Breast epithelium (tissue), 4 donors: ENCODE data around the gene TECPR1. TPM values are rescaled to one million over a fixed set of nuclear protein-coding genes. Genes with fewer than 3 reads are reported as not detected.

ENCODE experiments used
- DNase-seq, 2 donors: peaks; one replicate each; pipeline ENCODE4 v3.0.0-alpha.2; 2019; ENCODE audit warnings: low spot score in 2 of 2
- H3K27ac ChIP-seq, 2 donors: fragments of 200-600 bp; sonication (generic) in 1 of 2; one replicate each; pipeline ENCODE4 v1.5.1; 2016 to 2019; ENCODE audit warnings: mild to moderate bottlenecking in 1 of 2
- H3K27me3 ChIP-seq, 2 donors: fragments of 200-600 bp; sonication (generic) in 1 of 2; one replicate each; pipeline versions ENCODE4 v1.5.1 to v1.6.0; 2017 to 2019; ENCODE audit warnings: control low read depth in 1 of 2, mild to moderate bottlenecking in 1 of 2
- H3K36me3 ChIP-seq: fragments of 200-600 bp; one replicate; pipeline ENCODE4 v1.5.1; 2019
- H3K4me1 ChIP-seq, 2 donors: fragments of 200-600 bp; sonication (generic); one replicate each; pipeline ENCODE4 v1.5.1; 2016 to 2019; ENCODE audit warnings: control low read depth in 1 of 2
- H3K4me3 ChIP-seq, 3 donors: fragments of 200-600 bp; sonication (generic); 1 replicate in 2 of 3; 2 replicates in 1 of 3; pipeline ENCODE4 v1.5.1; 2016 to 2019; ENCODE audit warnings: mild to moderate bottlenecking in 3 of 3, moderate library complexity in 2 of 3
- H3K9me3 ChIP-seq, 2 donors: fragments of 200-600 bp; sonication (generic) in 1 of 2; one replicate each; pipeline ENCODE4 v1.5.1; 2016 to 2019; ENCODE audit warnings: control low read depth in 1 of 2
- POLR2A ChIP-seq: fragments of 450-650 bp; IDR thresholded peaks from one replicate; pipeline ENCODE4 v1.6.1; 2016; ENCODE audit warnings: antibody characterized with exemption, mild to moderate bottlenecking, moderate library complexity
- POLR2AphosphoS5 ChIP-seq, 3 donors: sonication (generic); formaldehyde crosslinking; IDR thresholded peaks; one replicate each; pipeline ENCODE4 v1.6.1; 2017; ENCODE audit warnings: antibody characterized with exemption in 3 of 3
- intact Hi-C: fragments of 100-400 bp; cut with DNase I; formaldehyde crosslinking; loops from one replicate; pipeline ENCODE4 v1.15.1; 2023; ENCODE audit warnings: low total_unique reads
- total RNA-seq, 3 donors: library from RNA; depleted of rRNA; stranded (reverse); fragments of >200 nt; gene quantifications; one replicate each; pipeline ENCODE4 v1.1.0, GENCODE V29; 2016
- TF ChIP-seq, protein P1 (sequence below), 3 donors: fragments of 450-650 bp; IDR thresholded peaks; one replicate each; pipeline ENCODE4 v1.5.1; 2016 to 2017; ENCODE audit warnings: antibody characterized with exemption in 3 of 3, mild to moderate bottlenecking in 3 of 3, moderate library complexity in 3 of 3

TECPR1 gene
- total RNA-seq, 3 donors from 2014 or later = 14.7 to 29.7 (median 28.8) TPM

DNA sequence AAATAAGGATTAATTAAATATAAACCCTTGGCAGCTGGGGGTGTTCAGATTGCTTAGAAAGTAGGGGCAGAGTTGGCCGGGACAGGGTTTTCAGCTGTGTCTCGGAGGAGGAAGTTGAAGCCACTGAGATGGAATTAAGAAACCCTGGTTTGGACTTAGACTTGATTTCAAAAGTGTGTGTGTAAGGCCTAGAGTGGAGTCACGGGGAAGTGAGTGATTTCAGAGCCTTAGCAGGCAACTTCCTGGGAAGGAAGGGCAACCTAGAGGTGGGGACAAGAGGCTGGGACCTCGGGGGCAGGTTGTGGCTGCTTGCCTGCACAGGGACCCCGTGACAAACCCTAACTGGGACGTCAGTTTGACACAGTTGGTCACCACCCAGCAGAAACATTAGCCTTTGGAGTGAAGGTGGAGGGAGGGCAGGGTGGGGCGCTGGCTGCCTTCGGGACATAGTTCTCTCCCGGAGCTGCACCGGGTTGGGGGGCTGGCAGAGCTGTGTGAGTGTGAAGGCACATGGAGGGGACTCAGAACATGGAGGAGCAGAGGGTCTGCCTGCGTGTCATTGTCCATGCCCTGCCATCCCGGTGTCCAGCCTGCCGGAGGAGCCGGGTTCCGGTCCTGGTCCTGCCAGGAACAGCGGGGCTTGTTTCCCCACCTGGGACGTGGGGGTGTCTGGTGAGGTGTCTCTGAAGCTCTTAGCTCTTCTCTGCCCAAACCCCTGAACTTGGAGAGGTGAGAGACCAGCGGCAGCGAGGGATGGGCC lies 31.3 kb upstream of the TECPR1 start:
- peaks cover 18 to 38% of the 10 kb centered on the region in 2 donors for H3K4me1 ChIP-seq

DNA sequence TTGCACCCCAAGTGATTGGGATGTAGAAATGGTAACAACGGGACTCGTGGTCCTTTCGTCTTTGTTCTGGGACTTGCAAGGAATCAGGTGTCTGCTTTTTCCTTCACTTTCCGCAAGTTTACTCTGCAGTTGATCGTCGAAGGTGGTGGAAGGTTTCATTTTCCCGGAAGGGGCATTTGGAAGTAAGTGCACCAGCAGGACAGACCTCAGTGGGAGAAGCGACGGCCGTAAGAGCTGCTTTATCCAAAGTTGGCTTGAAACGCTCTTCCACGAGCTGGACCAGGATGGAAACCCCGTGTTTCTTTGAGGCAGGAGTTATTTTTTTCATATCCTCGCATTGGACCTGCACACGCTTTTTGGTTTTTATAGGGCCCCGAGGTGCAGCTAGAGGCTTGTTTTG lies 30.7 kb upstream of the TECPR1 start:
- intact Hi-C loops = no loop called here
- no peak for DNase-seq

More for the DNA sequence above, 31.3 kb upstream of the TECPR1 start:
- H3K27ac ChIP-seq = peak overlapping the region; percentile 95 to 99
- H3K9me3 ChIP-seq = no peaks in the 10 kb centered on the region
- TF ChIP-seq POLR2AphosphoS5 (IDR thresholded peaks at IDR 0.05) (peak in 1 of 3 donors; percentile 53), POLR2A (no peak)
- TF ChIP-seq, protein P1, sequence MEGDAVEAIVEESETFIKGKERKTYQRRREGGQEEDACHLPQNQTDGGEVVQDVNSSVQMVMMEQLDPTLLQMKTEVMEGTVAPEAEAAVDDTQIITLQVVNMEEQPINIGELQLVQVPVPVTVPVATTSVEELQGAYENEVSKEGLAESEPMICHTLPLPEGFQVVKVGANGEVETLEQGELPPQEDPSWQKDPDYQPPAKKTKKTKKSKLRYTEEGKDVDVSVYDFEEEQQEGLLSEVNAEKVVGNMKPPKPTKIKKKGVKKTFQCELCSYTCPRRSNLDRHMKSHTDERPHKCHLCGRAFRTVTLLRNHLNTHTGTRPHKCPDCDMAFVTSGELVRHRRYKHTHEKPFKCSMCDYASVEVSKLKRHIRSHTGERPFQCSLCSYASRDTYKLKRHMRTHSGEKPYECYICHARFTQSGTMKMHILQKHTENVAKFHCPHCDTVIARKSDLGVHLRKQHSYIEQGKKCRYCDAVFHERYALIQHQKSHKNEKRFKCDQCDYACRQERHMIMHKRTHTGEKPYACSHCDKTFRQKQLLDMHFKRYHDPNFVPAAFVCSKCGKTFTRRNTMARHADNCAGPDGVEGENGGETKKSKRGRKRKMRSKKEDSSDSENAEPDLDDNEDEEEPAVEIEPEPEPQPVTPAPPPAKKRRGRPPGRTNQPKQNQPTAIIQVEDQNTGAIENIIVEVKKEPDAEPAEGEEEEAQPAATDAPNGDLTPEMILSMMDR (IDR thresholded peaks at IDR 0.05) = no peak
- no peak for DNase-seq
- no peaks in the 10 kb centered on the region for H3K27me3 ChIP-seq
- intact Hi-C loops = no loop called here
- peak overlapping the region; percentile 91 to 100 (median 99) for H3K4me3 ChIP-seq
- no peaks in the 10 kb centered on the region for H3K36me3 ChIP-seq

DNA sequence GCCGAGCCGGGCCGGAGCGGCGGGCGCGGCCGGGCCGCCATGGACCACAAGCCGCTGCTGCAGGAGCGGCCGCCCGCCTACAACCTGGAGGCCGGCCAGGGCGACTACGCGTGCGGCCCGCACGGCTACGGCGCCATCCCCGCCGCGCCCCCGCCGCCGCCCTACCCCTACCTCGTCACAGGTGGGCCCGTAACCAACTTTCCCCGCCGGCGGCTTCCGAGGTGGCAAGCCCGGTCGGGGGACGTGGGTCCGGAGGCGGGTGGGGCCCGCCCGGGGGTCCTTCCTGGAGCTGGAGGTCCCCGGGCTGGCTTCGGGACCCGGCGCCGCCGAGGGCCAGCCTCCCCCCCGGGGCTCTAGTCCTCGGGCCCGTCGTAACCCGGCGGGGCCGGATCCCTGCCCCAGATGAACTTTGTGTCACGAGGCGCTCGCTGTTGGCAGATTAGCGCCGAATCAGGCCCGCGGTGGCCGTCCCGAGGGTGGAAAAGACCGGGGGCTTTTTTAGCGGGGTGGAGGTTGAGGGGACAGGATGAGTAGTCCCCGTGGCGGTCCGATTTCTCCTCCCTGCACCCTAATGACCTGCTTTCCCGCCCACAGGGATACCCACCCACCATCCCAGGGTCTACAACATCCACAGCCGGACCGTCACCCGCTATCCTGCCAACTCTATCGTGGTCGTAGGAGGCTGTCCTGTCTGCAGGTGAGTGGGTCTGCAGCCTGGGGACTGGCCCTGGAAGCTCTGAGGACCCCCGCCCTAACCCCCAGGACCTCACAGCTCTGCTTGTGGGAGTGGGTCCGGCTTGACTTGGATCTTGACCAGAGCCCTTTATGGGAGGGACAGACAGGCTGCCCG lies 29.9 kb upstream of the TECPR1 start:
- H3K9me3 ChIP-seq = no peaks in the 10 kb centered on the region
- peak overlapping the region; percentile 91 to 100 (median 99) for H3K4me3 ChIP-seq
- H3K27me3 ChIP-seq = no peaks in the 10 kb centered on the region
- H3K4me1 ChIP-seq = peaks cover 14 to 36% of the 10 kb centered on the region in 2 donors
- TF ChIP-seq POLR2A (no peak), POLR2AphosphoS5 (IDR thresholded peaks at IDR 0.05) (no peak)
- TF ChIP-seq, protein P1 (IDR thresholded peaks at IDR 0.05) = no peak
- peak in 1 of 2 donors; percentile 41 for DNase-seq
- H3K27ac ChIP-seq = peak overlapping the region; percentile 95 to 99
- intact Hi-C loops = no loop called here
- no peaks in the 10 kb centered on the region for H3K36me3 ChIP-seq

More for the DNA sequence above, 30.7 kb upstream of the TECPR1 start:
- peak overlapping the region; percentile 91 to 100 (median 99) for H3K4me3 ChIP-seq
- H3K9me3 ChIP-seq = no peaks in the 10 kb centered on the region
- no peaks in the 10 kb centered on the region for H3K36me3 ChIP-seq
- H3K27me3 ChIP-seq = no peaks in the 10 kb centered on the region
- H3K4me1 ChIP-seq = peaks cover 18 to 38% of the 10 kb centered on the region in 2 donors
- peak overlapping the region; percentile 95 to 99 for H3K27ac ChIP-seq
- TF ChIP-seq POLR2AphosphoS5 (IDR thresholded peaks at IDR 0.05) (no peak), POLR2A (no peak)
- TF ChIP-seq, protein P1 (IDR thresholded peaks at IDR 0.05) = no peak

DNA sequence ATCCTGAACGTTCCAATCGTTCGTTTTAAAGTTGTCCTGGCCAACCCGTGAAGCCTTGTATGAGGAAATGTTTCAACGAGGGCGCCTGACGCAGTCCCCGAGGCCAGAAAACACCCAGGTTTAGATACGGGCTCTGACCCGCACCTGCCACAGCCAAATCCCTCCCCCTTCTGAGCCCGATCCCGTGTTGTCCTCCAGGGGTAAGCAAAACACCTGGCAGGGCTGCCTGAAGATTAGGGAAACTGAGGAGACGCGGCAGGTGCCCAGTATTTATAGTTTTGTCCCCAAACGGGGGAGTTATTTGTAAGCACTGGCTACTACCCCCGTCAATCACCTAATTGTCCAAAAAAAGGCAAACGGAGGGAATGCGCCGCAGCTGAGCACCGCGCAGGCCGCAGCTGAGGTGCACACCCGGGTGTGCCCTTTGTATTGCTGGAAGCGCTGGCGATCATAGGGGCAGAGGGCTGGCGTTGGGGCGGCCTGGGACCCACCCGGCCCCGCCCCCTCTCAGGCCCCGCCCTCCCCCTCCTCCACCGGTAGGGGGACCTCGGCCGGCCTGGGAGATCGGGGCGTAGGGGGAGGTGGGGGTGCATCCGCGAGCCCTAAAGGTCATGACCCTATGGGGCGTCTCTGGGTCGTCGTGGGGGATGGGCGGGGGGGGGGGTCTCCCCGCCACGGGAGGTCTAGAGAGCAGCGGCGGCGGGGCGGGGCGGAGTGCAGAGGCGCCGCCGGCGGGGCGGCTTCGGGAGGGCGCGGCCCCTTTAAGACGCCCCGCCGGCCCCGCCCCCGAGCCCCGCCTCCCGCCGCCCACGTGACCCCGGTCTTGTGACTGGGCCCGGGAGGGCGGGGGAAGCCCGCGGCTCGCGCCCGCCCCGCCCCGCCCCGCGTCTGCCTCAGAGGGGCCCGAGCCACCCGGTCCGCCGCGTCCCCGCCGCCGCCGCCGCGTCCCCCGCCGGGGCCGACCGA lies 29.0 kb upstream of the TECPR1 start, which contains the start of gene BRI3:
TSS of gene BRI3 (plus strand) at position 896 of the 966 bp plus-strand sequence. CDS start 110 bp downstream, outside the sequence.
- H3K4me1 ChIP-seq = peaks cover 6 to 27% of the 10 kb centered on the region in 2 donors
- no peaks in the 10 kb centered on the region for H3K27me3 ChIP-seq
- peak within 1 kb of the TSS; percentile 91 to 100 (median 99) for H3K4me3 ChIP-seq
- peak; percentile 65 to 82 (median 71) for TF ChIP-seq POLR2AphosphoS5 (IDR thresholded peaks at IDR 0.05)
- TF ChIP-seq POLR2A = no peak
- TF ChIP-seq, protein P1 (IDR thresholded peaks at IDR 0.05) = peak in 1 of 3 donors; percentile 25
- peak; percentile 88 to 93 for DNase-seq
- no peaks in the 10 kb centered on the region for H3K36me3 ChIP-seq
- intact Hi-C loops = no loop called here
- H3K9me3 ChIP-seq = no peaks in the 10 kb centered on the region
- peak within 1 kb of the TSS; percentile 95 to 99 for H3K27ac ChIP-seq
